Measurements from ENCODE around the gene MND1.

The MND1 gene

DNA sequence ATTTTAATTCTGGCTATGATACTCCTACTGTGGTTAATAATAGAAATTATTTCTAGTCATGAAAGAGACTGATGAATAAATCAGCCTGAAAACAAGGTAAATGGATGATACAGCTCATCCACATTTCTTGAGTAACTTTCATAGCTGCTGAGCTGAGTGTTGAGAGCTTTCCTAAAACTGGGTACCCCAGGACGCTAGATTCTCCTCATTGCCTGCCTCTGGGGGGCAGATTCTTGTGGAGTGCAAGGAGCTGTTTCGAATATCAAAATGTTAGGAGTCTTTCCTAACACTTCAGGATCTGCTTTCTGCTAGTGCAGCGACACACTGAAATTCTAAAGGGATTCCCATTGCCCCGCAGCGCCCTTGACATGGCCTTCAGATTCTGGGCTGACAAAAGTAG, 2.1 kb downstream of the MND1 start:
- DNase-seq (ENCODE audit: low read depth), result no peak

DNA sequence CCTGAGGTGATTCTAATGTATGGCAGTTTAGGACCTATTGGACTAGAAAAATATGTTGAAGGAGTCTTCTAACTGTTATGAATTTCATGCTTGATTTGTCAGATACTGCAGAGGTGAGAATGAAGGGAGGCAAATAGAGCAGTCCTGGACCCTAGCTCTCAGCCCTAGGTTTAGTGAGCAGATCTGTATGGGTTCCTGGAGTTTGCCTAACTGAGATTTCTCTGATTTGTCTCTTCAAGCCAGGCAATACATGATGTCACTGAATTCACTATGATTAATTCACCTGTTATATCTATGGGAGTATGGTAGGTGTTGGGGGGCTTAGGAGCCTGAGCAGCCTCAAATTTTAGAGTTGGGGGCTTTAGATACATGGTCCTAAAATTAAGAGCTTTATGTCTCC, 2.6 kb downstream of the MND1 start:
- no peak for DNase-seq (ENCODE audit: low read depth)

DNA sequence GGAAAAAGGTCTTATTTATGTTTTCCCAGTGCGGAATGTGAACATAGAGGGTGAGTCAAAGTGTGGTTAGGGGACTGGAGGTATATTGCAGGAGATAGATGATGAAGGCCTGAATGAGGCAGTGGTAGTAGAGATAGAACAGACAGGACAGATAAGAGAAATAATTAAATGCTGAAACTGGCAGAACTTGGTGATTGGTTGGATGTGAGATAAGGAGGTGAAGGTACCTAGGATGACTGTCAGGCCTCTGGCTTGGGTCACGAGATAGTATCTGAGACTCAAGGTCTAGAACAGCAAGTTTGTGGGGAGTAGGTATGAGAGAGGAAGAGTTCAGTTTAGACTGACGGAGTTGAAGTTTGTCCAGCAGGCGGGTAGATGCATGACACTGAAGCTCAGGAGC, 3.5 kb downstream of the MND1 start:
- no peak for DNase-seq (ENCODE audit: low read depth)

DNA sequence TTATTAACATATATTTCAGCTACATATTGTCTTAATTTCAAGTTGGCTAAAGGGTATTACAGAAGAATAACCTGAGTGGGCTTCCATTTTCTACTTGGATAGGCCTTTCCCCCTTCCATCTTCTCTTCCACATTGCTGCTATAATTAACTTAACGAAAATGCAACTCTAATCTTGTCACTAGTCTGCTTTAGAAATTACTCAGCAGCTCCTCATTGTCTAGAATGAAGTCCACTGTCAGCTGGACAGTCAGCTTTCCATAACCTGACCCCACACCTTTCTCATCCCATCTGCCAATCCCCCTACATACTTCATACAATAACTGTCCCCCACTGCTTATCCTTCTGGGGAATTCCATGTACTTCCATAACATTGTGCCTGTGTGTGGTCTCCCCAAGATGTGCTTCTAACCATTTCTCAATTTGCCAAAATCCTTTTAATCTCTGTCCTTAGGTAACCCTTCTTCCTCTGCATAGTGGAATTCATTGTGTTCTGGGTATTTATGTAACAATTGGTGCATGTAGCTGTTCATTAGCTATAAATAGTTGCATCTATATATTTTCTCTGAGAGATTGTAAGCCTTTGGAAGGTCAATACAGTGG, 4.8 kb downstream of the MND1 start:
- DNase-seq (ENCODE audit: low read depth), result no peak

DNA sequence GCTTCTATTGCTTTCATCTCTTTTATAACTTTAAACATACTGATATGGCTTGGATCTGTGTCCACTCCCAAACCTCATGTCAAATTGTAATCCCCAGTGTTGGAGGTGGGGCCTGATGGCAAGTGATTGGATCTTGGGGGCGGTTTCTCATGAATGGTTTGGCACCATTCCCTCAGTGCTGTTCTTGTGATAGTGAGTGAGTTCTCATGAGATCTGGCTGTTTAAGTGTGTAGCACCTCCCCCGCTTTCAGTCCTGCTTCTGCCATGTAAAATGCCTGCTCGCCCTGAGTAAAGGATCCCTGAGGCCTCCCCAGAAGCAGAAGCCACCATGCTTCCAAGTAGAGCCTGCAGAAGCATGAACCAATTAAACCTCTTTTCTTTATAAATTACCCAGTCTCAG, 17.7 kb downstream of the MND1 start:
- no peak for DNase-seq (ENCODE audit: low read depth)

DNA sequence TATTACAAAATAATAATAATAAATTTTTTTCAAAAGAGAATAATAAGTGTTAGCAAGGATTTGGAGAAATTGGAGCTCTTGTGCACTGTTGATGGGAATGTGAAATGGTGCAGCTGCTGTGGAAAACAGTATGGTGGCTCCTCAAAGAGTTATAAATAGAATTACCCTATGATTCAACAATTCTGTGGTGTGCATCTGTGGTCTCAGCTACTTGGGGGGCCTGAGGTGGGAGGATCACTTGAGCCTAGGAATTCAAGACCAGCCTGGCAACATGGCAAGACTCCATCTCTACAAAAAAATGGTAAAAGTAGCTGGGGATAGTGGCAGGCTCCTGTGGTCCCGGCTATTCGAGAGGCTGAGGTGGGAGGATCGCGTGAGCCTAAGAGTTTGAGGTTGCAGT, 19.6 kb downstream of the MND1 start:
- DNase-seq (ENCODE audit: low read depth), result no peak

DNA sequence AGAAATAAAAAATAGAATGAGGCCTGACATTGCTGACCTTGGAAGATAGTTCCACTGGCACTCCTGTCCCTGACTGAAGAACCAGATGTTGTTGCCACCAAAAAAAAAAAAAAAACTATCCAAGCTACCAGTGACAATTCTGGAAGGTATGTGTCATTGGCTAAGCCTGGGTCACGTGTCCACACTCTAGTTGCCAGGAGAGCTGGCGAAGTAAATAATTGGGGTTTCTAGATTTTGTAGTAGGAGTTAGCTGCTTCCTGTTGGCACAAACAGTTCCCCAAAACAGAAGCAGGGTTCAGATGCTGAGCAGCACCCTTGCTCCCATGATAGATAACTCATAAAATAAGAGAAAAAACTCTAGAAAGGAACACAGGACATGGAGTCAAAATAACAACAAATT, 20.5 kb downstream of the MND1 start:
- DNase-seq (ENCODE audit: low read depth), result no peak

DNA sequence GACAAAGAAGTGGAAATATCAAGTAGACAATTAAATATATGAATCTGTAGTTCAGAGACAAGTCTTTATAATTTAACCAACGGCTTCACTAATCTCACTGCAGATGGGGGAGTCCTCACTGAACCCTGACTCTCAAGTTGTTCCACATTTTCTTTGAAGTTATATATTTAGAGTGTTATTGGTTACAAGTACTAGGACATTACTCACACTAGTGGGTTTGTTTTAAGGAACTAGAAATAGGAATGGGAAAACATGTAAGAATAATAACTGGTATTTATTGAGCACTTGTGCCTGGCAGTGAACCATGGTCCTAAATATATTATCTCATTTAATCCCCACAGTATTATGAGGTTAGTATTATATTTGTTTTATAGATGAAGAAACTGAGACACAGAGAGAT, 22.0 kb downstream of the MND1 start:
- no peak for DNase-seq (ENCODE audit: low read depth)

DNA sequence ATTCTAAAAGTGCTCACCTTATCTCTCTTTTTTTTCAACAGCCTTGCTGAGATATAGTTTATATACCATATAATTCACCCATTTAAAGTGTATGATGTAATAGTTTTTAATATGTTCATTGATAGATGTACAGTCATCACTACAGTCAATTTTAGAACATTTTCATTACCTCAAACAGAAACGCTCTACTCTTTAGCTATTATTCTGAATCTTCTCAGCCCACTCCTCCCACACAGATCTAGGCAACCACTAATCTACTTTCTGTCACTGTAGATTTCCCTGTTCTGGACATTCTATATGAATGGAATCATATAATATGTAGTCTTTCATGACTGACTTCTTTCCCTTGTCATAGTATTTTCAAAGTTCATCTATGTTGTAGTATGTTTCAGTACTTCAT, 22.6 kb downstream of the MND1 start:
- no peak for DNase-seq (ENCODE audit: low read depth)

DNA sequence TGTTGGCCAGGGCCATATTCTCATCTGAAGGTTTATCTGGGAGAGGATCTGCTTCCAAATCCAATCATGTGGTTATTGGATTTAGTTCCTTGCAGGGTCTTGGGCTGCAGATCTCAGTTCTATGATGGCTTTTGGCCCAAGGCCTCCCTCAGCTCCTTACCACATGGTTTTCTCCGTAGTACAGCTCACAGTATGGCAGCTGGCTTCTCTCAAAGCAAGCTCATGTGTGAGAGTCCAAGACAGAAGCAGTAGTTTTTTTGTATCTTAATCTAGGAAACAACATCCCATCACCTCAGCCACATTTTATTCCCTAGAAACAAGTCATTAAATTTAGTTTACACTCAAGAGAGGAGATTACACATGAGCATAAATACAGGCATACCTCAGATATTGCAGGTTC, 24.5 kb downstream of the MND1 start:
- no peak for DNase-seq (ENCODE audit: low read depth)

DNA sequence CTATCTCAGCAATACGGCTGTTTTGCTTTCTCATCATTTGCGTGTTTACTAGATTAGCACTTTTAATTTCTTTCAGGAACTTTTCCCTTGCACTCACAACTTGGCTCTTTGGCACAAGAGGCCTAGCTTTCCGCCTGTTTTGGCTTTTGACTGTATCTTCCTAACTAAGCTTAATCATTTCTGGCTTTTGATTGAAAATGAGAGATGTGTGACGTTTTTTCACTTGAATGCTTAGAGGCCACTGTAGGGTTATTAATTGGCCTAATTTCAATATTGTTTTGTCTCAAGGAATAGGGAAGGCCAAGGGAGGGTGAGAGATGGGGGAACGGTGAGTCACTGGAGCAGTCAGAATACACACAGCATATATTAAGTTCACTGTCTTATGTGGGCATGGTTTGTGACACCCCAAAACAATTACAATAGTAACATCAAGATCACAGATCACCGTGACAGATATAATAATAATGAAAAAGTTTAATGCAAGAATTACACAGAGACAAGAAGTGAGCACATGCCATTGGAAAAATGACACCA, 27.3 kb downstream of the MND1 start:
- DNase-seq (ENCODE audit: low read depth), result no peak

DNA sequence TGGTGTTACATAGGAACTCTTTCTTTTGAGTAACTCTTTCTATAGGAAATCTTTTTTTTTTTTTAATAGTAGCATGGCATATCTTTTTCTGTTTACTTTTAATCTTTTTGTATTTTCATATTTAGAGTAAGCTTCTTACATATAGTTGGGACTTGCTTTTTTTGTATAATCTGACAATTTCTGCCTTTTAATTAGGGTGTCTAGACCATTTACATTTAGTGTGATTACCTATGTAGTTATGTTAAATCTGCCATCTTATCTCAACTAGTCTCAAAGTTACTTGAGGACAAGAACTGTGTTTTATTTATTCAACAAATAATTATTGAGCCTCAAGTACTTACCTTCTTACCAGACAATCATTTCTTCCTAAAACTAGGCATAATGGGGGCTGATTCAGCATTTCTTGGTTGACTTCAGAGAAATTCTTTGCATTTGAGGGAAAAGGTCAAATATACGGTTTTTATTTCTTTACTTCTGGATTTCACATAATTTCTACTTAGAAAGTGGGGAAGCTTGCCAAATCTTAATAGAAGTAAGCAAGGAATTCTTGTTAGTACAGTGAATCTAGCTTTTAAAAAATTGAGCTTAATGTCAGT, 28.6 kb downstream of the MND1 start:
- DNase-seq (ENCODE audit: low read depth), result no peak

DNA sequence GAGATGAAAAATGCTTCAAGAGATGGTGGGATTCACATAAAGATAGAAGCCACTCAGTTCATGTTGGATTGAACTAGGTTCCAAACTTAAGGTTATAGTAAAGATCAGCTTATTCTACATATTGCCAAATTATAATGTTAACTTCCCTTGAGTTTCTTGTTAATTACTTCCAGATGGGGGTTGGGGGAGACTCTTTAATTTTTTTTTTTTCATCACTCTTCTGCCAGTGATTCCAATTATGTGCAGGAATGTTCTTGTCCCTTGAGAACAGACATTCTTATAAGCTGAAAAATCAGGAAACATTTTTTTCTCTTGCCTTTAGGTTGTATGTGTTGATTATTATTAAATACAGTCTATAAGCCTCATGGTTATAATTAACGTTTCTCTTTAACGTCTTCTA, 30.0 kb downstream of the MND1 start:
- no peak for DNase-seq (ENCODE audit: low read depth)

DNA sequence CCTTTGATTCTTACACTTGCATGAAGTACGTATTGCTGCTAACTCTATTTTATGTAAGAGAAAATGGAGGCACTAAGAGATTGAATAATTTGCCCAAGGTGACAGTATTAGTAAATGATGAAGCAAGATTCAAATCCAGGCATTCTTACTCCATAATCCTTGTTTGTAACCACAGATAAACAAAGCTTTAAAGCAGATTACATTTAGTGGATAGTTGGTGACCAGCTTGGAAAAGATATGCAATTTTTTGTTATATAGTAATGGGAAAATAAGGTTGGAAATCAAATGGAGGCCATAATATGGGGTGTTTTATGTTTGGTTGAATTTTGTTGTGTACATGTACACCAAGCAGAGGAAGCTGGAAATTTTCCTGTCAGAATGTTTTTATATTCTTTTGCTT, 30.8 kb downstream of the MND1 start:
- DNase-seq (ENCODE audit: low read depth), result no peak

DNA sequence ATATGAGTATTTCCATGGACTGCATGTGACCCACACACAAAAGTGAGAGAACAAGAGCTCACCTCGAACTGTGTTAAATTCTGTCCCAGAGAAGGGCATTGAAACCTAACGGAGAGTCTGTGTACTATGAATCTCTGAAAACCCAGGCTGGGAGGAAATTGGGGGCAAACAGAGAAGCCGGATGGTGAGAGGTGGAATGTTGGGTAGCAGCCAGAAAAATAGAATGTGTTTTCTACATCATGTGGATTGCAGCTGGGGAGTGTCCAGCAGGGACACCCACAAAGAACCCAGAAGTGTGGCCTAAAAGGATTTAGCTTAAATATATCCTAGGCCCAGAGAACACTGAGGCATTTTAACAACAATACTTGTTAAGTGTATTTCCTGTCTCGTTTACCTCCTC, 38.6 kb downstream of the MND1 start:
- no peak for DNase-seq (ENCODE audit: low read depth)

DNA sequence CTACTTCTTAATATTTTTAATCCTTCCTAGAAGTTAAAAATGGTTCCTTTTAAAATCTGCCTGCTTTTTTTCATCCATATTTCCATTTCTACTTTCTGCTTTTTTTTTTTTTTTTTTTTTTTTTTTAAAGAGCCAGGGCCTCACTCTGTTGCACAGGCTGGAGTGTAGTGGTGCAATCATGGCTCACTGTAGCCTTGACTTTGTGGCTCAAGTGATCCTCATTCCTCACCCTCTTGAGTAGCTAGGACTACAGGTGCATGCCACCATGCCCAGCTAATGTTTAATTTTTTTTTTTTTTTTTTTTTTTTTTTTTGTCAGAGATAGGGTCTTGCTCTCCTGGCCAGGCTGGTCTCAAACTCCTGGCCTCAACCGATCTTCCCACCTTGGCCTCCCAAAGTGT, 39.7 kb downstream of the MND1 start:
- DNase-seq (ENCODE audit: low read depth), result no peak

DNA sequence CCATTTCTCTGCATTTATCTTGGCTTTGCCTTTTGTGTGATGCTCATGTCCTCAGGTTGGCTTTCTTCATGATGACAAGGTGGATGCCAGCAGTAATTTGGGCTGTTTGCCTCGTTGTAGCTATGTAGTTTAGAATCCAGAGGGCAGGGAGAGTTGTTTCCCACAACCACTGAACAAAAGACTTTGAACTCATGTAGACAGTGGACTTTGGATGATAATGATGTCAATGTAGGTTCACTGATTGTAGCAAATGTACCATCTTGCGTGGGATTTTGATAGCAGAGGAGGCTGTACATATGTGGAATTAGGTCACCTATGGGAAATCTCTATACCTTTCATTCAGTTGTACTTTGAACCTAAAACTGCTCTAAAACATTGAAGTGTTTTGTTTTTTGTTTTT, 41.3 kb downstream of the MND1 start:
- no peak for DNase-seq (ENCODE audit: low read depth)

DNA sequence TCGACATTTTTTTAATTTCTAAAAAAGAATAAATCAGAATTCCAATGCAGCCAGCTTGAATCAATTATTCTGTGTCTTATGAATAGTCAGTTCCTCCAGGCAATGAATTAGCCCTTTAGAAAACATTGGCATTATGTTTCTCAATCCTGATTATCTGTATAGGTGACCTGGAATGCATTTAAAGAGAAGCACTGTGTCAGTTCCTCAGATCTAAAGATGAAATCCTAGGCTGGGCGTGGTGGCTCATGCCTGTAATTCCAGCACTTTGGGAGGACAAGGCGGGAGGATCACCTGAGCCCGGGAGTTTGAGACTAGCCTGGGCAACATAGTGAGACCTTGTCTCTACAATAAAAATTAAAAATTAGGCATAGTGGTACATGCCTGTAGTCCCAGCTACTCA, 43.5 kb downstream of the MND1 start:
- no peak for DNase-seq (ENCODE audit: low read depth)

DNA sequence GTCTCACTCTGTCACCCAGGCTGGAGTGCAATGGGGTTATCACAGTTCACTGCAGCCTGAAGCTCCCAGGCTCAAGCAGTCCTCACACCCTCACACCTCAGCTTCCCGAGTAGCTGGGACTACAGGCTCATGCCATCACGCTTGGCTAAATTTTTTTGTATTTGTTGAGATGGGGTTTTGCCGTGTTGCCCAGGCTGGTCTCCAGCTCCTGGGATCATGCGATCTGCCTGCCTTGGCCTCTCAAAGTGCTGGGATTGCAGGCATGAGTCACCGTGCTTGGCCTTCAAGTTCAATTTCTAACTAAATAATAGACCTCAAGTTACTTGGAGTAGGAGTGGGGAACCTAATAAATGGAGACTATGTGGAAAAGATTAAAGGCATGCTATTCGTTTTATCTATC, 48.9 kb downstream of the MND1 start:
- no peak for DNase-seq (ENCODE audit: low read depth)

DNA sequence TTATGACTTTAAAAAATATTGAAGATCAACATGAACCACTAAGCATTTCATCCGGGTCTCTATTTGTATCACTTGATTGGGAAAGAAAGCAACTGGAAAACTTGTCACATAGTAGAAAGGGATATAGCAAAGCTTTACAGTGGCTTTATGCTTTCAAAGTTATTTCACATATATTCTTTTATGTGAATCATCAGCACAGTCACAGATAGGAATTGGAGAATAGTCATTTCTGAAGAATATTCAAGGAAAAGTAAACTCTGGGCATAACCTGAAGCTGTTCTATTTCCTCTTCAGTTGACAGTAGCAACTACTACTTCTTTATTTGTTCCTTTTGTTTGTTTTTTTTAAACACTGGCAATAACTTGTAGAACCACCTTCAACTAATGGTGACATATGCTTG, 50.5 kb downstream of the MND1 start:
- no peak for DNase-seq (ENCODE audit: low read depth)

DNA sequence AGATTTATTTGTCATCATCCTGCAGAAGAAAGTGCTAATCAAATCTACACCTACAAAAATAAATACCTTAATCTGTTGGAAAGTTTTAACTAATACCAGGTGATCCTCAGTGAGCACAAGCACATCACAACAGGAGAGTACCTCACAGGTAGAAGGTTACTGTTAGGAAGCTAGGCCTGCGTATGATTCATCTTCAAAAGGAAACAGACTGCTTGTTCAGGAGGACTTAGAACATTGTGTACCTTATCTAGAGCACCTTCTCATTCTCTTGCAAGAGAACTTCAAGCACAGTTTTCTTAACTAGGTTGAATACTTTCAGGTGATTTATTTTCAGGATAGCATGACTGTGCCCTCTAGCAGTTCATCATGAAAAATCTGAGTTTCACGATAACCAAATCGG, 54.2 kb downstream of the MND1 start:
- no peak for DNase-seq (ENCODE audit: low read depth)

DNA sequence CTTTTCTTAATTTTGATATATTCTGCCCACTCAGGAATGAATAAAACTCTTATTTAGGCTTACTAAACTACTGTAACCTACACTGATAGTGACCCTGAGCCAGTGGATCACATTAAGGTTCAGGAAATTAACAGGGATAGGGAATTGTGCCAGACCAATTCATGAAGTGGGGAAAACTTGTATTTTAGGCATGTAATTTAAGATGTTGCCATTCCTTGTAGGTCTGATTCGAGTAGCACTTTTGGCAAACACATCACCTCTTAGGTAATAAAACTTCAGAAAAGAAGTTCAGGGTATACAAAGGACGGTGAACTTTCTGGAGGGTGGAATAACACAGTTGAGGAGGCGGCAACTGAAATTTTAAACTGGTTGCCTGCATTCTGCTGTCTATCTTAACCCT, 54.9 kb downstream of the MND1 start:
- DNase-seq (ENCODE audit: low read depth), result no peak

DNA sequence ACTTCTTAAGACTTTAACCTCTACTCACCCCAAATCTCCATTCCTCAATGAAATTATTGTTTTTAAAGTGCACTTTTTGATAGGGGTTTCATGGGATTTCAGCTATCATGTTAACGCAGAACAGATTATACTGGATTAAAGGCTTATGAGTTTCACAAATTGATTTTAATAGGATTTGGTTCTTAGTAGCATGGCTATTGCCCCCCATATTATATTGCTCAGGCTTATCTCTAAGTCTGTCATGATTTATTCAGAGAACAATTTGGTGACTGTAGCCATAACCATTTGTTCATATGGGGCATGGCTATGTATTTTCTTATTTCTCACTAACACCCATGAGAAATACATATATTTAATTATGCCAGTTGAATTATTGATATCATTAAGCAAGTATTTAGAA, 57.0 kb downstream of the MND1 start:
- DNase-seq (ENCODE audit: low read depth), result no peak

DNA sequence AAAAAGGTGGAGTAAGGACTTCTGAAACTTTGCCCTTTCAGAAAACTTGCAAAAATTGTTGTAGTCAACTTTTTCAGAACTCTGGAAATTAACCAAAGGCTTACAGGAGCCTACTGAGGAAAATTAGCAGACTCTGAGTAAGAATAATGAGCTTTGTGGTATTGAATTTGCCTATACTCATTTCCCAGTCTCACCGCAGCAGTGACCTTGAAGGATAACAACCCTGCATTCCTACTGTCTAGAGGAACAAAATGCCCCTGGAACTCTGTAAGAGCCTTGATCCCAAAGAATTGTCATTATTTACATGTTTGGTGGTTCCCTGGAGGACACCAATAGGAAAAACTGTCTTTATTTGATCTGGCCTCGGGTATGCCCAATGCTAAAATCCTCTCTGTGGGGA, 57.9 kb downstream of the MND1 start:
- no peak for DNase-seq (ENCODE audit: low read depth)
